Suprapubic skin (tissue), 4 donors: ENCODE data around the gene AKR7A3. TPM values are rescaled to one million over a fixed set of nuclear protein-coding genes. Genes with fewer than 3 reads are reported as not detected.
A peak's percentile ranks its signal among the peaks of the same experiment; 100 is the strongest.

Experiments
- DNase-seq, 2 donors: peaks; one replicate each; pipeline ENCODE4 v3.0.0-alpha.2; 2019; ENCODE audit warnings: low spot score in 2 of 2
- H3K27ac ChIP-seq: fragments of 200-600 bp; sonication (generic); one replicate; pipeline ENCODE4 v1.5.1; 2019
- H3K27me3 ChIP-seq: fragments of 200-600 bp; sonication (generic); one replicate; pipeline ENCODE4 v1.5.1; 2019
- H3K36me3 ChIP-seq: fragments of 200-600 bp; sonication (generic); one replicate; pipeline ENCODE4 v1.5.1; 2019
- H3K4me1 ChIP-seq: fragments of 200-600 bp; sonication (generic); one replicate; pipeline ENCODE4 v1.5.1; 2019
- H3K4me3 ChIP-seq: fragments of 200-600 bp; sonication (generic); one replicate; pipeline ENCODE4 v1.5.1; 2019; ENCODE audit warnings: mild to moderate bottlenecking
- H3K9me3 ChIP-seq: fragments of 200-600 bp; sonication (generic); one replicate; pipeline ENCODE4 v1.5.1; 2019
- EP300 ChIP-seq: sonication (generic); formaldehyde crosslinking; IDR thresholded peaks from one replicate; pipeline ENCODE4 v1.6.1; 2017; ENCODE audit warnings: antibody characterized with exemption
- POLR2A ChIP-seq, 2 donors: fragments of 450-650 bp; IDR thresholded peaks; one replicate each; pipeline ENCODE4 v1.6.1; 2017; ENCODE audit warnings: antibody characterized with exemption in 2 of 2, mild to moderate bottlenecking in 2 of 2, moderate library complexity in 2 of 2
- POLR2AphosphoS5 ChIP-seq, 3 donors: sonication (generic); formaldehyde crosslinking; IDR thresholded peaks; one replicate each; pipeline ENCODE4 v1.6.1; 2017; ENCODE audit warnings: antibody characterized with exemption in 3 of 3
- WGBS: methylation state at CpG from one replicate; pipeline ENCODE4 v1.1.5; 2018; 5-methylcytosine and 5-hydroxymethylcytosine counted together
- total RNA-seq, 4 donors: library from RNA; depleted of rRNA; stranded (reverse); fragments of >200 nt; gene quantifications; one replicate each; pipeline ENCODE4 v1.1.0, GENCODE V29; 2016
- TF ChIP-seq, protein P1 (sequence below), 2 donors: fragments of 200-600 bp in 1 of 2; fragments of 450-650 bp in 1 of 2; sonication (generic) in 1 of 2; IDR thresholded peaks; one replicate each; pipeline ENCODE4 v1.5.1; 2016 to 2019; ENCODE audit warnings: antibody characterized with exemption in 2 of 2, mild to moderate bottlenecking in 1 of 2, moderate library complexity in 1 of 2

Gene AKR7A3
- total RNA-seq, 4 donors from 2014 or later: 1.7 to 10.1 (median 3.4) TPM

DNA sequence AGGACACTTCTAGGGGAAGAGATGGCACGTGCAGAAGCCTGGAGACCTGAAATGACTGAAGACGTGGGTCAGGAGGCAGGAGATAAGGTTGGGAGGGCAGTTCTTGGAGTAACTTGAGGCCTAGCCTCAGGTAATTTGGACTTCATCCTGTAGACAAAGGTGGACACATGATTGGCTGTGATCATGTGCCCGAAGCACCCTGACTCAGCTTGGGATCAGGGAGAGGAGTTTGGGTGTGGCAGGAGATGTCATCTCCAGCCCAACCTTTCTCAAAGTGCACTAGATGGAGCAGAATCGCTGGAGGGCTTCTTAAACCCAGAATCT is 25.0 kb upstream of the AKR7A3 start:
- no peak for TF ChIP-seq EP300
- TF ChIP-seq, protein P1, sequence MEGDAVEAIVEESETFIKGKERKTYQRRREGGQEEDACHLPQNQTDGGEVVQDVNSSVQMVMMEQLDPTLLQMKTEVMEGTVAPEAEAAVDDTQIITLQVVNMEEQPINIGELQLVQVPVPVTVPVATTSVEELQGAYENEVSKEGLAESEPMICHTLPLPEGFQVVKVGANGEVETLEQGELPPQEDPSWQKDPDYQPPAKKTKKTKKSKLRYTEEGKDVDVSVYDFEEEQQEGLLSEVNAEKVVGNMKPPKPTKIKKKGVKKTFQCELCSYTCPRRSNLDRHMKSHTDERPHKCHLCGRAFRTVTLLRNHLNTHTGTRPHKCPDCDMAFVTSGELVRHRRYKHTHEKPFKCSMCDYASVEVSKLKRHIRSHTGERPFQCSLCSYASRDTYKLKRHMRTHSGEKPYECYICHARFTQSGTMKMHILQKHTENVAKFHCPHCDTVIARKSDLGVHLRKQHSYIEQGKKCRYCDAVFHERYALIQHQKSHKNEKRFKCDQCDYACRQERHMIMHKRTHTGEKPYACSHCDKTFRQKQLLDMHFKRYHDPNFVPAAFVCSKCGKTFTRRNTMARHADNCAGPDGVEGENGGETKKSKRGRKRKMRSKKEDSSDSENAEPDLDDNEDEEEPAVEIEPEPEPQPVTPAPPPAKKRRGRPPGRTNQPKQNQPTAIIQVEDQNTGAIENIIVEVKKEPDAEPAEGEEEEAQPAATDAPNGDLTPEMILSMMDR (IDR thresholded peaks at IDR 0.05): no peak
- TF ChIP-seq POLR2AphosphoS5 (IDR thresholded peaks at IDR 0.05): no peak
- TF ChIP-seq POLR2A (IDR thresholded peaks at IDR 0.05): no peak
- WGBS: 57% methylated on average over 4 of the region's 4 CpGs

GRCh38 chr1:19312782-19313635 is 24.4 kb upstream of the AKR7A3 start:
- Histone ChIP-seq H3K27me3 (no peaks in the 10 kb centered on the region), H3K4me3 (peak overlapping the region; percentile 71), H3K27ac (peak overlapping the region; percentile 82), H3K36me3 (peaks cover 8% of the 10 kb centered on the region), H3K9me3 (no peaks in the 10 kb centered on the region), H3K4me1 (peaks cover 53% of the 10 kb centered on the region)
- DNase-seq: no peak
- WGBS: 60% methylated on average over 11 of the region's 20 CpGs
- TF ChIP-seq POLR2AphosphoS5 (IDR thresholded peaks at IDR 0.05): no peak
- TF ChIP-seq EP300: no peak
- TF ChIP-seq, protein P1 (IDR thresholded peaks at IDR 0.05): no peak
- no peak for TF ChIP-seq POLR2A (IDR thresholded peaks at IDR 0.05)

More for the DNA sequence above, 25.0 kb upstream of the AKR7A3 start:
- peaks cover 10% of the 10 kb centered on the region for H3K36me3 ChIP-seq
- no peaks in the 10 kb centered on the region for H3K27me3 ChIP-seq
- no peak overlapping the region for H3K4me3 ChIP-seq
- no peaks in the 10 kb centered on the region for H3K9me3 ChIP-seq
- H3K27ac ChIP-seq: no peak overlapping the region
- H3K4me1 ChIP-seq: peaks cover 53% of the 10 kb centered on the region
- no peak for DNase-seq

DNA sequence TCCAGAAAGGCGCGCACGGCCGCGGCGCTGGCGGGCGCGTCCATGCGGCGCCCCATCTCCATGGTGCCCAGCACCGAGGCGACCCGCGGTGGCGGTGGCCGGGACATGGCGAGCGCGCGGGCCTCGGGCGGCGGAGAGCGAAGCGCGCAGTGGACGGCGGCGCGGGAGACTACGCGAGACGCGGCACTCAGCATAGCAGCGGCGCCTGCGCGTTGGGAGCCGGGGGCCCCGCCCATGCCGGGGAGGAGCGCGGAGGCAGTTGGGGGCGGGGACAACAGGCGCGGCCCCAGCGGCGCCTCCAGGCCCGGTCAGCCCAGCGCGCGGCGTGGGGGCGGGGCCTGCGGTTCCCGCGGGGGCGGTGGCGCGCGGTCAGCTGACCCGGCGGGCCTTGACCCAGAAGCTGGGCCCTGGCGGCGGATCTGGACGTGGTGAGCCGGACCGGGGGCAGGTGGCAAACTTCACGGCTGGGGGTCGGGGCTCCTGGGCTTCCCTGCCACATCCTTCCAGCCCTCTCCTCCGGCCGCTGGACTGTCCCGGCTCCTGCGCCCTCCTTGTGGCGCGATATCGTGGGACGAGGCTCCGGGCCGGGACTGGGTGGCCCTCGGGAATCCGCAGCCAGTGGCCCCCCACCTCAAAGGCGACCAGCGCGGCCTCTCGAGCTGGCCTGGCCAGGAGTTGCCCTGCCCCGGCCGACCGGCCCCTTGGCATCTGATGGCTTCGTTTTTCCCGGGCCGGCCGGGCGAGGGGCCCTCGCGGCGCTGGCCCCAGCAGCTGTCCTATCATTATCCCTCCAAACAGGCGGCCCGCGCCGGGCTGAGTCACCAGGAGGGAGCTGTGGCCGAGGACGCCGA is 23.6 kb upstream of the AKR7A3 start, which contains the start of the genes AKR7A2 and SLC66A1:
Gene AKR7A2, minus strand, starts transcription at position 214 of the 851 bp plus-strand sequence. Its CDS starts 20 bp downstream, at position 194.
Gene SLC66A1, plus strand, starts transcription at position 396 of the 851 bp plus-strand sequence. CDS start 5,352 bp downstream, outside the sequence.
- TF ChIP-seq, protein P1 (IDR thresholded peaks at IDR 0.05): peak in 1 of 2 donors; percentile 10
- TF ChIP-seq POLR2A (IDR thresholded peaks at IDR 0.05): no peak
- no CpG with 5 or more reads among the region's 105 CpGs for WGBS

DNA sequence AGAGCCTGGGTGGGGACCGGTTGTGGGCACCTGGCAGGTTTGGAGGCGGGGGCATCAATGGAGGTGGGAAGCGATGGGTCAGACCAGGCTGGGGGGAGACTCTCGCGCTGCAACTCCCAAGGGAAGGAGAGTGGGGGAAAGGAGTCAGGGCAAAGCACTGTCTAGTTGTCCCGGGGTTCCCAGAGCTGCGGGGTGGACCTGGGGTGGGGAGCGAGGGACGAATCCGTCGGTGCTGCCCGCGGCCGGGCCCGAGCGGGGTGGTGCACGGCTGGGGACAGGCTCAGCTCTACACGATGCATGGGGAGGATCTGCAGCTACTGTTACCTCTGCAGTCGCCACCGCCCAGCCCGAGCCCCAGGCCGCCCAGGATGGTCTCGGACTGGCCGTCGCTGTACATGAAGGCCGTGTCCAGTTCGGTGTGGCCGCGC is 22.9 kb upstream of the AKR7A3 start:
- H3K4me1 ChIP-seq: peaks cover 53% of the 10 kb centered on the region

More for the DNA sequence above, 23.6 kb upstream of the AKR7A3 start, which contains the start of the genes AKR7A2 and SLC66A1:
- Histone ChIP-seq H3K27ac (peak within 1 kb of the TSS; percentile 82), H3K4me3 (peak within 1 kb of the TSS; percentile 71), H3K36me3 (peaks cover 12% of the 10 kb centered on the region), H3K9me3 (no peaks in the 10 kb centered on the region), H3K27me3 (no peaks in the 10 kb centered on the region), H3K4me1 (peaks cover 53% of the 10 kb centered on the region)
- peak; percentile 92 to 94 for DNase-seq

More for the DNA sequence above, 22.9 kb upstream of the AKR7A3 start:
- WGBS: under 1% methylated on average over 7 of the region's 29 CpGs
- Histone ChIP-seq H3K27ac (peak overlapping the region; percentile 82), H3K9me3 (no peaks in the 10 kb centered on the region), H3K4me3 (peak overlapping the region; percentile 71), H3K27me3 (no peaks in the 10 kb centered on the region), H3K36me3 (peaks cover 18% of the 10 kb centered on the region)
- TF ChIP-seq, protein P1 (IDR thresholded peaks at IDR 0.05): no peak
- no peak for TF ChIP-seq POLR2A (IDR thresholded peaks at IDR 0.05)
- TF ChIP-seq EP300: no peak
- no peak for TF ChIP-seq POLR2AphosphoS5 (IDR thresholded peaks at IDR 0.05)
- peak in 1 of 2 donors; percentile 71 for DNase-seq
